RPMI8226 (cell line): ENCODE results near the gene SLBP.

ENCODE experiments used
- DNase-seq: peaks from one replicate; pipeline ENCODE4 v3.0.0-alpha.2; 2015

Gene SLBP

DNA sequence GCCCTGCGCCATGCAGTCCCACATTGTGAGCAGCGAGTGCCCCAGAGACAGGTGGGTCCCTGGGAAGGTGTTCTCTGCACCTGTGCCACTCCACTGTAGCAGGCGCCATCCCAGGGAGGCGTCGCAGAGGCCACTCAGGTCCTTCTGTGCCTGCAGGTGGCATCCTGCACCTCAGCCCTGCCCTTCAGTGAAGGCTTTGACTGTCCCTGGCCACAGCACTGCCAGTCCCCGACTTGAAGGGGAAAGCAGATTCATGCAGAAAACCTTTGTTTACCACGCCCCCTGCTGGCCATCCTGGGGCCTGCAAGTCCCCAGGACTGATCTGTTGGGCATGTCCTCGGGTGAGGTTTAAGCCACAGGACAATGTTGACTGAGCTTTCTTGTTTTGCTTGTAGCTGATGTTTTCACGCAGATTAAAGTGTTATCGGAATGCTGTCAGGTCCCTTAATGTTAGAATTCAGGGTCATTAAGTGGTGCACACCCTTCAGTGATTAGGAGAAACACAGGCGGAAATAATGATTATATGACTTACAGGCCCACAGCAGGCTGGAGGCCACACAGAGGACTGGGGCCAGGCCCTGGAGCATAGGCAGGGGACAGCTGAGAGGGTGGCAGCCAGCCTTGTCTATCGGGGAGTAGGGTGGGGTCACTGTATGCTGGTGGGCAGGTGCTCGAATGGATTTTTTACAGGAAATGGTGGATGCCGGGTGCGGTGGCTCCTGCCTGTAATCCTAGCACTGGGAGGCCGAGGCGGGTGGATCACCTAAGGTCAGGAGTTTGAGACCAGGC lies 14.2 kb upstream of the SLBP start:
- peak; percentile 79 for DNase-seq

- no peak for DNase-seq
Measured at GRCh38 chr4:1725521-1725920, 13.4 kb upstream of the SLBP start.

DNA sequence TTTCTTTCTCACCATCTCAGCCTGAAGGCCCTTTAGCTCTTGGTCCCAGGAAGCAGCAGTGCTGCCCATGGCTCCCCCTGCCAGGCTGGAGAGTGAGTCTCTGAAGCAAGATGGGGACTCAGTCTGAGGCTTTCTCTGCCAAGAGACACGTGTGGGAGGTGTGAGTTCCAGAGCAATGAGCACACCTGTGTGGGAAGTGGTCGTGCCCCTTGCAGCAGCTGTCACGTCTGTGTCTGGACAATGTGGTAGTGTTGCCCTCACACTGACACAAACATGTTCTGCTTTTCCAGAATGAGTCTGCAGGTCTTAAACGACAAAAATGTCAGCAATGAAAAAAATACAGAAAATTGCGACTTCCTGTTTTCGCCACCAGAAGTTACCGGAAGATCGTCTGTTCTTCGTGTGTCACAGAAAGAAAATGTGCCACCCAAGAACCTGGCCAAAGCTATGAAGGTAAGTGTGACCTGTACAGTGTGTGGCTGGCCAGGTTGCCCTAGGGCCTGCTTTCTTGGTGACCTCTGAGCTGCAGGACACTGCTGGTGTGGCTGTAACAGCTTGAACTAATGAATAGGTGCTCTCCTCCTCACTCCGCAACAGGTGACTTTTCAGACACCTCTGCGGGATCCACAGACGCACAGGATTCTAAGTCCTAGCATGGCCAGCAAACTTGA lies 11.1 kb upstream of the SLBP start:
- DNase-seq: no peak

GRCh38 chr4:1722551-1723118 lies 10.5 kb upstream of the SLBP start:
- no peak for DNase-seq

DNA sequence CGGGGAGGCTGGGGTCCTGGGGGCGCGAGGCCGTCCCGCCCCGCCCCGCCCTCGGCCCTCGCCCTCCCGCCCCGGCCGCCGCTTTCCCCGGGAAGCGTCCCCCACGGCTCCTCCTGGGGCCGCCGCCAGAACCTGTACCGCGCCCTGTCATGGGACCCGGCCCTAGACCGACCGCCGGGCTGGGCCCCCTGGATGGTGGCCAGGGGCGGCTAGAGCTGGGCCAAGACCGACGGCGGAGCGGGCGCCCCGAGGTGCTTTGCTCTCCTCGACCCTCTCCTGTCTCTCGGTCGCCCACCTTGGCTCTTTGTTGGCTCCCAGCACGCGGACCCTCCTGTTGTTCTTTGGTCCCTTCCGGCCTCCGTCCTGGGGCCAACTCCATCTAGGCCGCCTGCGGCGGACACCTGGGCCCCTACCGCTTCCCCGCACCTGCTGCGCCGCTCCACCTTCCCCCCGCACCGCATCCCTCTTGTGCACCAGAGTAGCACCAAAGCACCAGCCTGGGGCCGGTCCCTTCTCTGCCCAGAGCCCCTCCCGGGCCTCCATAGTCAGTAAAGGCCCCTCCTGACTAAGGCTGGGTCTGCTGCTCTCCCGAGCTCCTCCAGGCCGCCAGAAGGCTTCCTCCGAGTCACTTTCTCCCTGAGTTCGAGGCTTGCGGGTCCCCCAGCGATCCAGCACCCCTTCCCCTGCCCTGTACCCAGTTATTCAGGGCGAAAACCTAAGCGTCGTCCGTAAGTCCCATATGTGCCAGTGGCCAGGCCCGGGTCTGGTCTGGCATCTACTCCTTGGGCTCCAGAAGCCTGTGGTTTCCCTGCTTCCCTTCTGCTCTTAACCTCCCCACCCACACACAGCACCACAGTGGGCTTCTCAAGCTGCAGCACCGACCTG lies 9.8 kb upstream of the SLBP start:
- DNase-seq: no peak

- peak; percentile 97 for DNase-seq
Measured at GRCh38 chr4:1721003-1721665, 9.0 kb upstream of the SLBP start, which contains the start of the genes TACC3 and TMEM129. Gene TACC3 (plus strand): TSS chr4:1721521. CDS start chr4:1723422, 1,901 bp downstream. Gene TMEM129 (minus strand): TSS chr4:1721323. CDS start chr4:1720837, 486 bp downstream.

- peak; percentile 48 for DNase-seq
Measured at GRCh38 chr4:1720163-1720983, 8.3 kb upstream of the SLBP start.

GRCh38 chr4:1718095-1718850 lies 6.2 kb upstream of the SLBP start:
- DNase-seq: no peak

DNA sequence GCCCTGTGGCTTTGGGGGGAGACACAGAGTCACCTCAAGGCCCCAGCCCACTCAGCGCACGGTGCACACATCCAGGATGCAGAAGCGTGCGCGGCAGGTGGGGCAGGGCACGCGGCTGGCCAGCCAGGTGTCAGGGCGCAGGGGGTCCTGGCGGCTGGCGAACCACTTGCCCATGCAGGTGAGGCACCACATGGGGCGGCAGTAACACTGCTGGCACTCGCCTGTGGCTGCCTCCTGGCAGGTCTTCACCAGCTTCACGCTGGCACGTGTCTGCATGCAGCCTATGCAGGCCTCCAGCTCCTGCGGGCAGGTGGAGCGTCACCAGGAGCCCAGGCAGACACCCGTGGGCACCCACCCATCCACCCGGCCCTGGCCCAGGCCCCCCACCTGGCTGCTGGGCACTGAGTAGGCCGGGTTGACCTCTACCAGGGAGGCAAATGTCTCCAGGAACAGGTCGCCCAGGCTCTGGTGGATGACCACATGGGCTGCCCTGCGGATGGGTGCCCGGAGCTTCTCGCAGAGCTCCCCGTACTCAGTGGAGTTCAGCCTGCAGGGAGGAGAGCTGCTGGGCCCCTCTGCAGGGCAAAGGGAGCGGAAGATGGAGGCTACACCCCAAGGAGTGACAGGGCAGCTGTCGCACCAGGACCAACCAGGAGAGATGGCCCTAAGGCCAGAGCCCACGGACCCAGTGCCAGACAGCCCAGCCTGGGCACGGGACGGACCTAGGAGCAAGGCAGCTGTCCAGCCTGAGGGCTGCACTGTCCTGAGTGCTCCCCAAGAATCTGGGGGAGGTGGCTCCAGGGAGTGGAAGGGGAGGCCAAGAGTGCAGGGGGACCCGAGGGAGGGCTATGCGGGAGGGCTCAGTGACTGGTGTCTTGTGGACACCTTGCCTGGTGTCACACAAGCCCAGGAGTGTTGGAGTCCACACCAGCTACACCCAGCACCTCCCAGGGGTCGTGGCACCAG lies 5.3 kb upstream of the SLBP start:
- no peak for DNase-seq

DNA sequence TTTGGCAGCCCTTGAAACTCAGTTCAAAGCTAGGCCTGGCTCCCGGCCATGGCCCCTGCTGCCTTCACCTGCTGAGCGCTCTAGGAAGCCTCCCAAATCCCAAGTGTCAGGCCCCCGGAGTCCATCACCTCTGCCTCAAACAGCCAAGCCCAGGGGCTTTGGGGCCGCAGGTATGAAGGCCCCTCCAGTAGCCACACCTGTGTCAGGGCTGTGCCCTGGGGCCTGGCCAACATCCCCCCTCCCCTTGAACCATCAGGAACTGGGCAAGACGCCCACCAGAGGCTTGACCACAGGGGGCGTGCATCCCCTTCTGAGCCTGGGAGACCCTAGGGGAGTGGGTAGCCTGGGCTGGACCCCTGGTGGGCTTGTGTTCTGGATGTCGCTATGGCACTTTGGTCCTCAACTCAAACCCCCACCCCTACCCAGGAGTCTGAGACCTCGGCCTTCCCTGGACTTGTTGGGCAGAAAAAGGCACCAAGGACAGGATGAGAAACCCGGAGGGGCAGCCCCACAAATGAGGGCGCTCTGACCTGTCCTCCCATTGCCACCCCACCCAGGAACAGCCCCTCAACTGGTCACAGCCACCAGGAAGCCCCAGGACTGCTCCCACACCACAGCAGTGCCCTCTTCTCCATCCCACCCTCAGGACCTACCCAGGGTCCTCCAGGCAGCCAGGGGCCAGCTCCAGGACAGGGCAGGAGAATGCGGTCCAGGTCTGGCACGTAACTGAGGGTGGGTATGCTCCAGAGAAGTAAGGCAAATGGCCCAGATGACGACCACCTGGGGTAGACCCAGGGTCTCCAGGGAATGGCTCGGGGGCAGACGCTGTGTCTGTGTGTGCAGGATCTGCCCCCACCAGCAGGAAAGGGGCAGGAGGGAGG lies 4.2 kb upstream of the SLBP start:
- no peak for DNase-seq

DNA sequence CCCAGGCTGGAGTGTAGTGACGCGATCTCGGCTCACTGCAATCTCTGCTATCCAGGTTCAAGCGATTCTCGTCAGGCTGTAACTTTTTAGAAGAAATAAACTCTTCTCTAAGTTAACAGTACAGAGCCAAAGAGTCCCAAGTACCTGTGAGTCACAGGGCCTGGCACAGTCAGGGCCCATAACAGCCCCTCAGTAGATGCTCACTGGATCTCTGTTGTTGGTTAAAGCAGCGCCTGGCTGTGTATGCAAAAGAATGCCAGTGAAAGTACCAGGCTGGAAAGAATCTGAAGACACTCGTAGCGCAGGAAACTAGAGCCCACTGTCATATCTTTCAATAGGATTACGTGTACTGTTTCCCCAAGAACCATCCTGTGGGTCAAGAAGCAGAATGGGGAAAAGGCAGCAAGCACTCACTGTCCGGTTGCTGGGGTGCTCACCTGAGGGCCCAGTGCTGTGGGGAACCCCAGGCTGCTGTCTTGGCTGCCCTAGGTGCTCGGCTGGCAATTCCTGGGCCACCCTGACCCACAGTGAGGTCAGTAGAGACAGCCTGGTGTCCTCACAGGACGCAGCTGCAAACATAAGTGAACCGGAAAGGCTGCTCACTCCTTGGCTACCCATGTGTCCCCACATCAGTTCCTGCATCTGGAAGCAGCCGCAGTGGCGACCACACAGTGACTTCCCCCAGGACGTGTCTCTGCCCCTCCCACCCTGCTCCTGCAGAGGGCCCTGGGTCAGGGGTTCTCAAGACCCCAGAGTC lies 3.1 kb upstream of the SLBP start:
- no peak for DNase-seq

GRCh38 chr4:1714303-1715001 lies 2.3 kb upstream of the SLBP start:
- DNase-seq: no peak

- DNase-seq: peak; percentile 48
Measured at GRCh38 chr4:1713003-1713851, 1.1 kb upstream of the SLBP start.

DNA sequence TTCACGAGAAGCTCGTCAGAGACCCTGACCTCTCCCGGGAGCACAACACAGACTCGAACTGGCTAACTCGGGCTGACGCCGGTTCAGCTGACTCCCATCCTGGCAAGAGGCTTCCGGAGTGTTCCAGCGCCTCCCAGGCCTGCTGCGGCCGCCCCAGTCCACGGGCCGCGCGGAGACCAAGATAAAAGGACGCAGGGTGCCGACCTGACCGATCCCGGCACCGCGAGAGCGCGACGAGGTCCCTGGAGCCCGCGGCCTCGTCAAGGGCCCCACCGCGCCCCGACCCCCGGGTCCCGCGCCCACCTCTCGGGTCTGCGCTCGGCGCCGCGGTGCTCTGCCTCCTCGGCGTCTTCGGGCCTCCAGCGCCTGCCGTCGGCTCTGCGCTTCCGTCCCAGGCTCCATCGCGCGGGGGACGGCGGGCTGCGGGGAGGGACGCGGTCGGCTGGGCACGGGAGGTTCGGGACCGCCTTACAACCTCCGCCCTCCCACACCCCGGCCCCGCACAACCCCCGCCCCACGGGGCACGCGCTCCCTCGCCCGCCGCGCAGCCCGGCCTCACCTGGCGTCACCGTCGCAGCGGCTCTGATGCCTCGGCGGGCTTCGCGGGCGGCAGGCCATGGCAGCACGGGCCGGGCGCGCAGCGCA lies 426 bp downstream of the SLBP start:
- peak; percentile 34 for DNase-seq

- no peak for DNase-seq
Measured at GRCh38 chr4:1711055-1711570, 1.0 kb downstream of the SLBP start.
